ENCODE measurements around the gene MND1.

DNA sequence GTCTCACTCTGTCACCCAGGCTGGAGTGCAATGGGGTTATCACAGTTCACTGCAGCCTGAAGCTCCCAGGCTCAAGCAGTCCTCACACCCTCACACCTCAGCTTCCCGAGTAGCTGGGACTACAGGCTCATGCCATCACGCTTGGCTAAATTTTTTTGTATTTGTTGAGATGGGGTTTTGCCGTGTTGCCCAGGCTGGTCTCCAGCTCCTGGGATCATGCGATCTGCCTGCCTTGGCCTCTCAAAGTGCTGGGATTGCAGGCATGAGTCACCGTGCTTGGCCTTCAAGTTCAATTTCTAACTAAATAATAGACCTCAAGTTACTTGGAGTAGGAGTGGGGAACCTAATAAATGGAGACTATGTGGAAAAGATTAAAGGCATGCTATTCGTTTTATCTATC lies 48.9 kb downstream of the MND1 start:
- TF ChIP-seq, protein P1, sequence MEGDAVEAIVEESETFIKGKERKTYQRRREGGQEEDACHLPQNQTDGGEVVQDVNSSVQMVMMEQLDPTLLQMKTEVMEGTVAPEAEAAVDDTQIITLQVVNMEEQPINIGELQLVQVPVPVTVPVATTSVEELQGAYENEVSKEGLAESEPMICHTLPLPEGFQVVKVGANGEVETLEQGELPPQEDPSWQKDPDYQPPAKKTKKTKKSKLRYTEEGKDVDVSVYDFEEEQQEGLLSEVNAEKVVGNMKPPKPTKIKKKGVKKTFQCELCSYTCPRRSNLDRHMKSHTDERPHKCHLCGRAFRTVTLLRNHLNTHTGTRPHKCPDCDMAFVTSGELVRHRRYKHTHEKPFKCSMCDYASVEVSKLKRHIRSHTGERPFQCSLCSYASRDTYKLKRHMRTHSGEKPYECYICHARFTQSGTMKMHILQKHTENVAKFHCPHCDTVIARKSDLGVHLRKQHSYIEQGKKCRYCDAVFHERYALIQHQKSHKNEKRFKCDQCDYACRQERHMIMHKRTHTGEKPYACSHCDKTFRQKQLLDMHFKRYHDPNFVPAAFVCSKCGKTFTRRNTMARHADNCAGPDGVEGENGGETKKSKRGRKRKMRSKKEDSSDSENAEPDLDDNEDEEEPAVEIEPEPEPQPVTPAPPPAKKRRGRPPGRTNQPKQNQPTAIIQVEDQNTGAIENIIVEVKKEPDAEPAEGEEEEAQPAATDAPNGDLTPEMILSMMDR (IDR thresholded peaks at IDR 0.05): no peak
- TF ChIP-seq EZH2 (IDR thresholded peaks at IDR 0.05) (no peak), EZH2phosphoT487 (IDR thresholded peaks at IDR 0.05) (no peak)

Measured in neural progenitor cell (in vitro differentiated cells).